HG02981 (cell line): ENCODE measurements around the gene CYP4F12.

Experiments
- ATAC-seq: cut with Tn5 transposase; IDR thresholded peaks from one replicate; pipeline ENCODE4 v1.9.1; 2021; ENCODE audit warnings: mild to moderate bottlenecking, moderate library complexity; ENCODE audit not compliant: unreplicated experiment

The CYP4F12 gene

GRCh38 chr19:15702534-15702930 is 29.6 kb downstream of the CYP4F12 start:
- no peak for ATAC-seq

GRCh38 chr19:15714638-15715037 is 41.8 kb downstream of the CYP4F12 start:
- no peak for ATAC-seq

DNA sequence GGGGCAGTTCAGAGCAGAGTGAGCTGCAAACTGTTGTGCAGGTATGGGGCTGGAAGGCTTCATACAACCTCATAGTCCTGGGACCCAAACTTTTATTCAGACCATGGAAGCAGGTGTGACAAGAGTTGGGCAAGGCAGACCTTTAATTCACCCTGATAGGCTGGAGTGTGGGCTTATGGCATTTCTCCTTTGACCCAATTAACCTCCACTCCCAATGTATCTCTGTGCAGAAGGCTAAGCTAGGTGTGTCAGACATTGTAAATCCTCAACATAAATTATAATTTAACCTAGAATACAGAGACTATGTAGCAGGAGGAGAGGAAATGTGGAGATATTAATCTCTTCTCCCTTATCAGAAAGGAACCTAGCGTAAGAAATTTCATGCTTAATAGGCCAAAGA is 42.8 kb downstream of the CYP4F12 start:
- ATAC-seq: no peak

- no peak for ATAC-seq
Observed at GRCh38 chr19:15717809-15718208, 44.9 kb downstream of the CYP4F12 start.

- no peak for ATAC-seq
Observed at GRCh38 chr19:15721268-15721667, 48.4 kb downstream of the CYP4F12 start.

DNA sequence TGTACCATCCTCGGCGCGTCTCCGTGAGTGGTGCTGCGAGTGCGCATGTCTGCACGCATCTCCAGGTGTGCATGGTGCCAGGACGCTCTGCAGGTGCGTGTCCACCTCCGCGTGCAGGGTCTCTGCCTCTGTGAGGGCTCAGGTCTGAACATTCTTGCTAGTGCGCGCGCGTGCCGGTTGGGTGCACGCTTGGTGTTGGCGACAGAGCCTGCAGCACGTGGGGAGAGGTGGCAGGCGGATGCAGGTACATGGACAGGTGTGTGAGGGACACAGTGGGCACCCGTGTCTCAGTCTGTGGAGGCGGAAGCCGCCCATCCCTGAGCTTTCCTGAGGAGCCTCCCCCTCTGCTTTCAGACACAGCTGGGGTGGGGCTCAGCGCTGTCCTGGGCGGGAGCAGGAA is 50.1 kb downstream of the CYP4F12 start:
- ATAC-seq: no peak

- no peak for ATAC-seq
Observed at GRCh38 chr19:15727724-15728123, 54.8 kb downstream of the CYP4F12 start, which contains the start of gene OR10H2. Gene OR10H2 (plus strand): TSS chr19:15728024. CDS start chr19:15728044, 20 bp downstream.

- ATAC-seq: no peak
Observed at GRCh38 chr19:15730538-15730937, 57.7 kb downstream of the CYP4F12 start.

- no peak for ATAC-seq
Observed at GRCh38 chr19:15732388-15732787, 59.5 kb downstream of the CYP4F12 start.

DNA sequence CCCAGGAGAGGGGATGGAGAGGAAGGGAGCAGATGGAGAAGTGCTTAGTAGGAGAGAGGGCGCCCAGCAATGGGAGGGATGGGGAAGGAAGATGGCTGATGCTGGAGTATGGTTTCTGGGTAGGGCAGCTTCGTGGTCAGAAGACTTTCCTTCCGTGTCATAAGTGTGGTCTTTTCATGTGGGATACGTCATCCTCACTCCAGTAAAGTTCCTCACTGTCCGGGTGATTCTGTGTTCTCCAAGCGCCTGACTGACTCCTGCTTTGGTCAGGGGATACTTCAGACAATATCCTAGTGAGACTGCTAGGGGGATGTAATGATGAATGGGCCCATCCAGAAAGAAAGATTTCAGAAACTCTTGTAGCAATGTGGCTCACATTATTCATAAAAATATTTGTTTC is 61.0 kb downstream of the CYP4F12 start:
- ATAC-seq: no peak

DNA sequence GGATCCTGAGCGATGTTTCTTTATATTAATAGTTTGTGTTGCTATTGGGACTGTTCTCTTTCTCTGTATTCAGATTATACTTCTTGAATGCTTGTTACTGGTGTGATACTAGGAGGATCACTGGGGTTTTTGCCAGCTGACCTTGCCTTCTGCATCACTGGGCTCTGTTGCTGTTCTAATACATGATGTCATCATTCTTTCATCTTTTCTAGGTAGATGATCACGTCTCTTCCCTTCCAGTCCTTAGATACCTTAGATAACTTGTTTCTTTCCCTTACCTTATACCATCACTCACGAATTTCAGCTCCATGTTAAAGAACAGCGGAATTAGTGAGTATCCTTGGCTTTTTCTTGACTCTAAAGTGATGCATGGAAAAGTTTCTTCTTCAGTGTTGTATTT is 64.8 kb downstream of the CYP4F12 start, which contains the start of gene OR10H3:
TSS of gene OR10H3 (plus strand) at position 264 of the 400 bp plus-strand sequence. CDS start 3,408 bp downstream, outside the sequence.
- no peak for ATAC-seq

GRCh38 chr19:15740785-15741184 is 67.9 kb downstream of the CYP4F12 start:
- no peak for ATAC-seq
